ENCODE measurements around the gene CLIC4.
A peak's percentile ranks its signal among the peaks of the same experiment; 100 is the strongest.

- peak; percentile 87 to 96 (median 95) for TF ChIP-seq CTCF (IDR thresholded peaks at IDR 0.05)
- TF ChIP-seq EP300 (IDR thresholded peaks at IDR 0.05): peak in 1 of 2 donors; percentile 64
- TF ChIP-seq POLR2A (IDR thresholded peaks at IDR 0.05): peak; percentile 20 to 33
Measured at GRCh38 chr1:24847995-24848881, 103.0 kb downstream of the CLIC4 start.

All from tibial nerve (tissue), 4 donors.